Measurements from ENCODE around the gene ACSBG1.

ACSBG1 gene

GRCh38 chr15:78201281-78202190 lies 32.8 kb downstream of the ACSBG1 start:
- no peak for DNase-seq

- DNase-seq, result no peak
These were observed 34.0 kb downstream of the ACSBG1 start for GRCh38 chr15:78200276-78200930.

- DNase-seq, result no peak
These were observed 36.7 kb downstream of the ACSBG1 start for GRCh38 chr15:78197632-78198031.

GRCh38 chr15:78195735-78196201 lies 38.6 kb downstream of the ACSBG1 start:
- DNase-seq, result peak; percentile 37

DNA sequence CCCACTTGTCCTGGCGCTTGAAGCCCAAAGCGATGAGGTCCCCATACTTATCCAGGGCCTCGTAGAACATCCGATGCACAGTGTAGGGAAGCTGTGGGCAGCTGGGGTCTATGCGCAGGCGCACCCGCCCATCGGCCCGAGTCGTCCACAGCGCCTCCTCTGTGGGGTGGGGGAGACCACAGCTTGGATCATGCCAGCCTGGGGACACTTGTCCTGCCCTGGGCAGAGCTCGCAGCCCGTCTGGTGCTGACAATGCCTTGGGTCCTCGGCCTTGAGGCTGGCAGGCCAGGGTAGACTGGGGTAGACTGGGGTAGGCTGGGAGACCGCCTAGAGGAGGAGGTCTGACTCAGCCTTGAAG lies 39.8 kb downstream of the ACSBG1 start:
- DNase-seq, result no peak

- no peak for DNase-seq
These were observed 40.4 kb downstream of the ACSBG1 start for GRCh38 chr15:78193731-78194567.

- DNase-seq, result no peak
These were observed 41.4 kb downstream of the ACSBG1 start for GRCh38 chr15:78192826-78193594.

DNA sequence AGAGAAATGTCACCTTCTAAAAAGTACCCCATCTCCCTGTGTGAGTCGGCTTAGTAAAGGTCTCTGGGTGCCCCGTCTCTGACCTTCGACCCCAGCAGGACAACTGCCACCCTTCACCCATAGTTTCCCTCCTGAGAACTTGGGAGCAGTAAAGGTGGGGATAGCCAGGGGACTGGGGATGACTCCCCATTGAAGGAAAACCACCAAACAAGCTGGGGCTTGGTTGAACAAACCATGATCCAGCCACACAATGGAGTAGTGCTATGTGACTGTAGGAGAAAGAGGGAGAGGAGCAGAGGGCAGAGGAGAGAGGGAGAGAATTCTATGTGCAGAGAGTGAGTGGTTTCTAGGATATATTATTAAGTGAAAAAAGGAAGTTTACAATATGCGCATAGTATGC lies 51.5 kb downstream of the ACSBG1 start:
- no peak for DNase-seq

- no peak for DNase-seq
These were observed 52.0 kb downstream of the ACSBG1 start for GRCh38 chr15:78182336-78182700.

DNA sequence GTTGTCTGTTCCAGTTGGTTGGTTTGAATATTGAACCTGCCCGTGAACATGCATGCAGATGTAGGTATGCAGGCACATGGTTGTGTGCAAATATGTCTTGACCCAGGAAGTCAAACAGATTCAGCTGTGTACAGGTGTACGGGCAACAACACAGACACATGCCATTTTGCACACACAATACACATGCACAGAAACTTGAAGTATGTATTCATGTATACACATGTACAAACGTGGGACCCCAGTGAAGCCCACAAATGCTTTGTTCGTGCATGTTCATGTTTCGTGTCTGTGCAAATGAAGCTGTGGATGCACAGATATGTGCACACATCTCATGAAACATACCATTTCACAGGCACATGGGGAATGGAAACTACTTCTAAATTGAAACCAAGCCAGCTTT lies 54.5 kb downstream of the ACSBG1 start:
- DNase-seq, result no peak

GRCh38 chr15:78179286-78179840 lies 55.0 kb downstream of the ACSBG1 start:
- no peak for DNase-seq

- DNase-seq, result no peak
These were observed 56.3 kb downstream of the ACSBG1 start for GRCh38 chr15:78178064-78178463.

DNA sequence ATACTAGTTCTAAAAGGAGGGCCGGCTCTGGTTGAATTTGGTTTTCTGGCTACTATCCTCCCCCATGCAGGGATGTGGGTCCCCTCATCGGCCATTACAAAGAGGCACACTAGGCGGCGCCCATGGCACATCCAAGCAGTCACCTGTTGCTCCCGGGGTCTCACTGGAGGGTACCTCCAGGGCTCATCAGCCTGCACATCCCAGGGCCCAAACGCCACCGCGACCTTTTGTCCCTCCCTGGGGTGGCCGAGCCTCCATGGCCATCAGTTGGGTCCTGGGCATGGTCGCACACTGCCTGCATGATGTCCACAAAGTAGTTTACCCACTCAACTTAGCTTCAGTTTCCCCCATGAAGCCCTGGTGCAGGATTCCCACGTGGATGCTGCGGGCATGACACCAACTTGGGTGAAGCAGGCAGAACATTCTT lies 56.9 kb downstream of the ACSBG1 start:
- DNase-seq, result peak; percentile 45

GRCh38 chr15:78175330-78175729 lies 59.0 kb downstream of the ACSBG1 start:
- DNase-seq, result no peak

DNA sequence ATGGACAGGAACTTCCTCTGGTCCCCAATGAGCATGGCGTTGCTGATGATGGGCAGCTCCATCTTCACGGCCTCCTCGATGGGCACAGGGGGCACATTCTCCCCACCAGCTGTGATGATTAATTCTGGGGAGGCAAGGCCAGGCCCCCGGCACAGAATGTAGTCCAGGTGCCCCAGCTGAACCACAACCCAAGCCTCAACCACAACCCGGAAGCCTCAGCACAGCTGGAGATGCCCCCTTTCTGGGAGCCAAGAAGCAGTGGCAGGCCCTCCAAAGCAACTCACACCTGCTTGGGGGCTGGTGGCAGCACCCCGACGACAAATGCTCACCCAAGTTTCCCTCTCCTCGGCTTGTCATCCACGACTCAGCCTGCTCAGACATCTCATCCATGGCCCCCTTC lies 60.0 kb downstream of the ACSBG1 start:
- DNase-seq, result no peak

DNA sequence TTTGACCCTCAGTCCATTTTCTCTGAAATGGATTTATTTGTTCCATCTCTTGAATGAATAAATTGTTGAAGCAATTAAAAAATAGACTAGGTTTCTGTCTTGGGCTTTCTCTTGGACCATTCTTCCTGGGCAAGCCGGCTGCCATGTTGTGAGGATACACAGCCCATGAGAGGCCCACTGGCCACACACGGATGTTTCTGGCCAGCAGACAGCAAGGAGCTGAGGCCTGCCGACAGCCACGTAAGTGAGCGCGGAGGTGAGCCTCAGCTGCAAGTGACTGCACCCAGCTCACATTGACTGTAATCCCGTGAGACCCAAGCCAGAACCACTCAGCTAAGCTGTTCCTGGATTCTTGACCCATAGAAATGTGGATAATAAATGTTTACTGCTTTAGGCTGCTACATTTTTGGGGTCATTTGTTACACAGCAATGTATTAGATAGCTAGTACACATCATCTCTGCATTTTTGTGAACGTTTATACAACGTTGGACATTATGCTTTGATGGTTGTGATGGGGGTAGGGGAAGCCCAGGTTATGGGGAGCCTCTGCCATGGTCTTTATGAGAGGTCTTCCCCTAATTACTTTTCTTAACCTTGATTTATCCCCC lies 62.4 kb downstream of the ACSBG1 start:
- no peak for DNase-seq

DNA sequence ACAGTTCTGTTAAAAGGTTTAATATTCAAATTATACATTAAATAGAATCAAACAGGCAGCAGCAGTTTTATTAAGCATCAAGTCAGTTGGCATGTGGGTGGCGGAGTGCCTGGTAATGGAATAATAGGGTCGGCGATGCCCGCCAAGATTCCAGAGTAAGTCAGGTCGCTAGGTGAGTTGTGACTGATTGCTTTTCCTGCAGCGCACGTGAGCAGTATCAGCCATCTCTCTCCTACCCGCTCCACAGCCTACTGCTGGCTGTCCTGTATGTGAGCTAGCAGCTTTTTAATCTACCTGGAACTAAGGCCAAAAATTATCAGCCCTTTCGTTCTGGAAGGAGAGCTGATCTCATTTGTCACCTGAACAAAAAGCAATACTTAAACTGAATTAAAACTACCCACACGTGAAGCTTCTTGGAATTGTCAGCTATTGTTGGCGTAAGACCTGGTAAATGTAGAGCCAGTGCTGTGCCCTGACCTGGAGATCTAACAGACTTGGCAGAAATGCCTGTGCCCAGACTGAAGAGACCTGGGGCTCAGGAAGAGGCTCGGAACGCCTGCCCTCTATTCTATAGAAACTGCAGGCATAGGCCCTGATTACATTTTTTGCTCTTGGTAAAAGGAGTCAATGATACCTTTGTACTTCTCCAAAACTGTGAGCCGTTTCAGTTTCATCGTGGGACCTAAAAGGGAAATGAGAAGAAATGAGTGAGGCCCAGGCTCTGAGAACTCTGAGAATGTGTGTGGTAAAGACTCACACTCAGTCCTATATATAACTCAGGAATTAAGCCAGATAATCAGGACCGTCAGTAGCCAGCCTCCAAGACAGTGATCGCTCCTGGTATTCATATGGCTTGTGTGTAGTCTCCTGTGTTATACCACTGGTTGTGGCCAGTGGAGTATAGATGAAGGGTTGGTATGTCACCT lies 63.3 kb downstream of the ACSBG1 start:
- DNase-seq, result no peak

- no peak for DNase-seq
These were observed 65.8 kb downstream of the ACSBG1 start for GRCh38 chr15:78168608-78169007.

DNA sequence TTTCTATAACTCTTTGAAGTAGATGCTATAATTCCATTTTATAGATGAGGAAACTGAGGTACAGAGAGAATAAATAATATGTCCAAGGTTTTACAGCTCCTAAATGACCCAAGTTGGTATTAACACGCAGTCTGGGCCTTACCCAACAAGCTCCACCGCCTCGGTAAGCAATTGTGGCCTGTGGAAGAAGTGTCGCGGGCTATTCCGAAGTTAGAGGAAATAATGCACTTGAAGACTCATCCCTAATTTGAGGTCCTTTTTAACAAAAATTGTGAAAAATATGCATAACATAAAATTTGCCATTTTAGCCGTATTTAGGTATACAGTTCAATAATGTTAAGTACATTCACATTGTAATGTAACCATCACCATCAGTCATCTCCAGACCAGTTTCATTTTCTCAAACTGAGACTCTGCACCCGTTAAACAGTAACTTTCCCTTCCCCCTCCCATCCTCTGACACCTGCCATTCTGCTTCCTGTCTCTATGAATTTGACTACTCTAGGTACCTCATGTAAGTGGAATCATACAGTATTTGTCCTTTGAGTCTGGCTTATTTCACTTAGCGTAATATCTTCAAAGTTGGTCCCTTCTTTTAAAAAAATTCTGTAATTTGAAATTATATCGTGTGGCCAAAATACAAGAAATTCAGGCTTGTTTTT lies 67.0 kb downstream of the ACSBG1 start:
- DNase-seq, result no peak

DNA sequence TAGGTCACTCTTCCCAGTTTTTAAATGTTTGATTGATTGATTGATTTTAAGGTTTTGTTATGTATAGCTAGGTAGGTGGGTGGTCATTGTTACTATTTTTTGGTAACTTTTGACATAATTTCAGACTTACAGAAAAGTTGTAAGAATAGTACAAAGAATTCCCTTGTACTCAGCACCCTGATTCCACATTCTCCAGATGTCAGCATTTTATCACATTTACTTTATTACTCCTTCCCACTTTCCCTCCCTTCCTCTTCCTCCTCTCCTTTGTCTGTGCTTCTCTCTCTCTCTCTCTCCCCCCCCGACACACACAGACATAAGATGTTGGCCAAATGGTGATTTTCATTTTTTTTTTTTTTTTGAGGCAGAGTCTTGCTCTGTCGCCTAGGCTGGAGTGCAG lies 70.4 kb downstream of the ACSBG1 start:
- DNase-seq, result no peak
